MM.1S (cell line): Measurements from ENCODE around the gene PIAS2.

Experiments used
- DNase-seq: peaks from one replicate; pipeline ENCODE4 v3.0.0-alpha.2; 2015
- H2AFZ ChIP-seq: fragments of 300-600 bp; sonication (generic); 2 replicates; pipeline ENCODE4 v1.6.0; 2016; ENCODE audit warnings: antibody characterized with exemption, low read length
- H3F3A ChIP-seq: fragments of 300-600 bp; sonication (generic); 2 replicates; pipeline ENCODE4 v1.6.1; 2016; ENCODE audit warnings: mild to moderate bottlenecking, antibody characterized with exemption, low read length, moderate library complexity, mixed read lengths; ENCODE audit not compliant: insufficient read depth
- H3K27ac ChIP-seq: fragments of 300-600 bp; sonication (generic); 2 replicates; pipeline ENCODE4 v1.5.1; 2016; ENCODE audit warnings: mild to moderate bottlenecking, low read length
- H3K27me3 ChIP-seq: fragments of 300-600 bp; sonication (generic); replicated peaks from 2 replicates; pipeline ENCODE4 v1.6.0; 2016; ENCODE audit warnings: low read length; ENCODE audit not compliant: insufficient read depth
- H3K36me3 ChIP-seq: fragments of 300-600 bp; sonication (generic); replicated peaks from 2 replicates; pipeline ENCODE4 v1.6.1; 2016; ENCODE audit warnings: mild to moderate bottlenecking, low read length, mixed read lengths; ENCODE audit not compliant: insufficient read depth
- H3K4me1 ChIP-seq: fragments of 300-600 bp; sonication (generic); 2 replicates; pipeline ENCODE4 v1.6.1; 2016; ENCODE audit warnings: low read length, mixed read lengths
- H3K4me2 ChIP-seq: fragments of 300-600 bp; sonication (generic); 2 replicates; pipeline ENCODE4 v1.6.0; 2016; ENCODE audit warnings: low read depth, low read length
- H3K4me3 ChIP-seq: fragments of 300-600 bp; sonication (generic); 2 replicates; pipeline ENCODE4 v1.5.1; 2016; ENCODE audit warnings: low read length, mixed read lengths
- H3K79me2 ChIP-seq: fragments of 300-600 bp; sonication (generic); 2 replicates; pipeline ENCODE4 v1.6.1; 2016; ENCODE audit warnings: mixed run types, low read length, mixed read lengths
- H3K9ac ChIP-seq: fragments of 300-600 bp; sonication (generic); 2 replicates; pipeline ENCODE4 v1.6.1; 2016; ENCODE audit warnings: low read length, mixed read lengths
- H3K9me2 ChIP-seq: fragments of 300-600 bp; sonication (generic); replicated peaks from 2 replicates; pipeline ENCODE4 v1.6.1; 2016; ENCODE audit warnings: mild to moderate bottlenecking, low read length, mixed read lengths; ENCODE audit not compliant: insufficient read depth
- H3K9me3 ChIP-seq: fragments of 300-600 bp; sonication (generic); replicated peaks from 2 replicates; pipeline ENCODE4 v1.6.1; 2016; ENCODE audit warnings: mild to moderate bottlenecking, low read length, mixed read lengths; ENCODE audit not compliant: insufficient read depth
- H4K20me1 ChIP-seq: fragments of 300-600 bp; sonication (generic); 2 replicates; pipeline ENCODE4 v1.6.1; 2016; ENCODE audit warnings: mild to moderate bottlenecking, low read length, moderate library complexity, mixed read lengths; ENCODE audit not compliant: insufficient read depth
- CTCF ChIP-seq: fragments of 300-600 bp; sonication (generic); IDR thresholded peaks from 2 replicates; pipeline ENCODE4 v1.5.1; 2016; ENCODE audit warnings: antibody characterized with exemption, low read length, mixed read lengths
- EZH2 ChIP-seq: fragments of 300-600 bp; sonication (generic); optimal IDR thresholded peaks from 2 replicates; pipeline ENCODE3; 2017; ENCODE audit warnings: low read depth, mild to moderate bottlenecking, antibody characterized with exemption, low read length, mixed read lengths
- EZH2phosphoT487 ChIP-seq: fragments of 300-600 bp; sonication (generic); IDR thresholded peaks from 2 replicates; pipeline ENCODE4 v1.6.1; 2018; ENCODE audit warnings: antibody characterized with exemption, low read length

The PIAS2 gene

GRCh38 chr18:46759890-46760289, 157.4 kb downstream of the PIAS2 start:
- Histone ChIP-seq H3K27me3 (no peaks in the 10 kb centered on the region), H3K9me3 (no peaks in the 10 kb centered on the region), H3K4me2 (no peak overlapping the region), H3K36me3 (no peaks in the 10 kb centered on the region), H3K27ac (no peak overlapping the region), H4K20me1 (no peaks in the 10 kb centered on the region), H3K9me2 (no peaks in the 10 kb centered on the region), H3K79me2 (no peaks in the 10 kb centered on the region), H3K4me3 (no peak overlapping the region), H3F3A (no peaks in the 10 kb centered on the region), H3K9ac (no peak overlapping the region), H3K4me1 (no peaks in the 10 kb centered on the region), H2AFZ (no peak overlapping the region)
- TF ChIP-seq EZH2 (no peak), EZH2phosphoT487 (no peak), CTCF (no peak)
- no peak for DNase-seq

GRCh38 chr18:46756559-46757201, 160.6 kb downstream of the PIAS2 start, which contains the start of gene ST8SIA5:
TSS of gene ST8SIA5 (minus strand) at chr18:46757053. CDS start at chr18:46756508, 545 bp downstream.
- no peaks in the 10 kb centered on the region for H3K79me2 ChIP-seq
- H2AFZ ChIP-seq = no peak within 1 kb of the TSS
- TF ChIP-seq EZH2 = no peak
- TF ChIP-seq EZH2phosphoT487 = no peak
- TF ChIP-seq CTCF = no peak
- H3K9ac ChIP-seq = no peak within 1 kb of the TSS
- DNase-seq = no peak
- H3F3A ChIP-seq = no peaks in the 10 kb centered on the region
- H3K9me2 ChIP-seq = no peaks in the 10 kb centered on the region
- no peaks in the 10 kb centered on the region for H4K20me1 ChIP-seq
- peaks cover 7% of the 10 kb centered on the region for H3K4me1 ChIP-seq
- H3K36me3 ChIP-seq = no peaks in the 10 kb centered on the region
- no peak within 1 kb of the TSS for H3K4me2 ChIP-seq
- no peak within 1 kb of the TSS for H3K27ac ChIP-seq
- no peak within 1 kb of the TSS for H3K4me3 ChIP-seq
- H3K9me3 ChIP-seq = no peaks in the 10 kb centered on the region
- H3K27me3 ChIP-seq = no peaks in the 10 kb centered on the region

- Histone ChIP-seq H3K79me2 (no peaks in the 10 kb centered on the region), H3K4me2 (no peak overlapping the region), H3K4me3 (no peak overlapping the region), H3K27me3 (no peaks in the 10 kb centered on the region), H2AFZ (no peak overlapping the region), H4K20me1 (no peaks in the 10 kb centered on the region), H3K27ac (no peak overlapping the region), H3K9me2 (no peaks in the 10 kb centered on the region), H3K9me3 (no peaks in the 10 kb centered on the region), H3K4me1 (peaks cover 7% of the 10 kb centered on the region), H3F3A (no peaks in the 10 kb centered on the region), H3K36me3 (no peaks in the 10 kb centered on the region), H3K9ac (no peak overlapping the region)
- no peak for DNase-seq
- no peak for TF ChIP-seq EZH2
These were observed 161.2 kb downstream of the PIAS2 start for GRCh38 chr18:46756025-46756558.
